ENCODE results near the gene ATP8B1. TPM values are rescaled to one million over a fixed set of nuclear protein-coding genes. Genes with fewer than 3 reads are reported as not detected.
A peak's percentile ranks its signal among the peaks of the same experiment; 100 is the strongest.

Gene ATP8B1
- total and polyA plus RNA-seq, 4 donors, result 3.9 to 22.0 (median 5.7) TPM

DNA sequence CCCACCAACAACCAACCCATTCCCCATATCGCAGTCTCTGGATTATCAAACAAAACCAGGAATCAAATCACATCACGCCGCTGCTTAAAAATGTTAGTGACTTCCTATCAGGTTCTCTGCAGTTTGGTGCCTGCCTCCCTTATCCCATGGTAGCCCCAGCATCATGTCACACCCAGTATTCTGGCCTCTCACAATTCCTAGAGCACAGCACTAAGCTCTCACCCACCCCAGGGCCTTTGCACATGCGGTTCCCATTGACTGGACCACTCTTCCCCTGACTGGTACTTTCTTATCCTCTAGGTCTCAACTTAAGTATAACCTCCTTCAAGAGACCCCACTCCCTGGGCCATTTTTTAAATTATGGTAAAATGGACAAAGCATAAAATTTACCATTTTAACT, 12.8 kb downstream of the ATP8B1 start:
- TF ChIP-seq FOXA2 (IDR thresholded peaks at IDR 0.05), result no peak
- TF ChIP-seq, protein P1, sequence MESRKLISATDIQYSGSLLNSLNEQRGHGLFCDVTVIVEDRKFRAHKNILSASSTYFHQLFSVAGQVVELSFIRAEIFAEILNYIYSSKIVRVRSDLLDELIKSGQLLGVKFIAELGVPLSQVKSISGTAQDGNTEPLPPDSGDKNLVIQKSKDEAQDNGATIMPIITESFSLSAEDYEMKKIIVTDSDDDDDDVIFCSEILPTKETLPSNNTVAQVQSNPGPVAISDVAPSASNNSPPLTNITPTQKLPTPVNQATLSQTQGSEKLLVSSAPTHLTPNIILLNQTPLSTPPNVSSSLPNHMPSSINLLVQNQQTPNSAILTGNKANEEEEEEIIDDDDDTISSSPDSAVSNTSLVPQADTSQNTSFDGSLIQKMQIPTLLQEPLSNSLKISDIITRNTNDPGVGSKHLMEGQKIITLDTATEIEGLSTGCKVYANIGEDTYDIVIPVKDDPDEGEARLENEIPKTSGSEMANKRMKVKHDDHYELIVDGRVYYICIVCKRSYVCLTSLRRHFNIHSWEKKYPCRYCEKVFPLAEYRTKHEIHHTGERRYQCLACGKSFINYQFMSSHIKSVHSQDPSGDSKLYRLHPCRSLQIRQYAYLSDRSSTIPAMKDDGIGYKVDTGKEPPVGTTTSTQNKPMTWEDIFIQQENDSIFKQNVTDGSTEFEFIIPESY (IDR thresholded peaks at IDR 0.05), result no peak
- no peak for TF ChIP-seq SP1 (IDR thresholded peaks at IDR 0.05)
- TF ChIP-seq, protein P2, sequence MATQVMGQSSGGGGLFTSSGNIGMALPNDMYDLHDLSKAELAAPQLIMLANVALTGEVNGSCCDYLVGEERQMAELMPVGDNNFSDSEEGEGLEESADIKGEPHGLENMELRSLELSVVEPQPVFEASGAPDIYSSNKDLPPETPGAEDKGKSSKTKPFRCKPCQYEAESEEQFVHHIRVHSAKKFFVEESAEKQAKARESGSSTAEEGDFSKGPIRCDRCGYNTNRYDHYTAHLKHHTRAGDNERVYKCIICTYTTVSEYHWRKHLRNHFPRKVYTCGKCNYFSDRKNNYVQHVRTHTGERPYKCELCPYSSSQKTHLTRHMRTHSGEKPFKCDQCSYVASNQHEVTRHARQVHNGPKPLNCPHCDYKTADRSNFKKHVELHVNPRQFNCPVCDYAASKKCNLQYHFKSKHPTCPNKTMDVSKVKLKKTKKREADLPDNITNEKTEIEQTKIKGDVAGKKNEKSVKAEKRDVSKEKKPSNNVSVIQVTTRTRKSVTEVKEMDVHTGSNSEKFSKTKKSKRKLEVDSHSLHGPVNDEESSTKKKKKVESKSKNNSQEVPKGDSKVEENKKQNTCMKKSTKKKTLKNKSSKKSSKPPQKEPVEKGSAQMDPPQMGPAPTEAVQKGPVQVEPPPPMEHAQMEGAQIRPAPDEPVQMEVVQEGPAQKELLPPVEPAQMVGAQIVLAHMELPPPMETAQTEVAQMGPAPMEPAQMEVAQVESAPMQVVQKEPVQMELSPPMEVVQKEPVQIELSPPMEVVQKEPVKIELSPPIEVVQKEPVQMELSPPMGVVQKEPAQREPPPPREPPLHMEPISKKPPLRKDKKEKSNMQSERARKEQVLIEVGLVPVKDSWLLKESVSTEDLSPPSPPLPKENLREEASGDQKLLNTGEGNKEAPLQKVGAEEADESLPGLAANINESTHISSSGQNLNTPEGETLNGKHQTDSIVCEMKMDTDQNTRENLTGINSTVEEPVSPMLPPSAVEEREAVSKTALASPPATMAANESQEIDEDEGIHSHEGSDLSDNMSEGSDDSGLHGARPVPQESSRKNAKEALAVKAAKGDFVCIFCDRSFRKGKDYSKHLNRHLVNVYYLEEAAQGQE (IDR thresholded peaks at IDR 0.05), result no peak
- no peak for TF ChIP-seq NR2F2 (IDR thresholded peaks at IDR 0.05)
- TF ChIP-seq, protein P3, sequence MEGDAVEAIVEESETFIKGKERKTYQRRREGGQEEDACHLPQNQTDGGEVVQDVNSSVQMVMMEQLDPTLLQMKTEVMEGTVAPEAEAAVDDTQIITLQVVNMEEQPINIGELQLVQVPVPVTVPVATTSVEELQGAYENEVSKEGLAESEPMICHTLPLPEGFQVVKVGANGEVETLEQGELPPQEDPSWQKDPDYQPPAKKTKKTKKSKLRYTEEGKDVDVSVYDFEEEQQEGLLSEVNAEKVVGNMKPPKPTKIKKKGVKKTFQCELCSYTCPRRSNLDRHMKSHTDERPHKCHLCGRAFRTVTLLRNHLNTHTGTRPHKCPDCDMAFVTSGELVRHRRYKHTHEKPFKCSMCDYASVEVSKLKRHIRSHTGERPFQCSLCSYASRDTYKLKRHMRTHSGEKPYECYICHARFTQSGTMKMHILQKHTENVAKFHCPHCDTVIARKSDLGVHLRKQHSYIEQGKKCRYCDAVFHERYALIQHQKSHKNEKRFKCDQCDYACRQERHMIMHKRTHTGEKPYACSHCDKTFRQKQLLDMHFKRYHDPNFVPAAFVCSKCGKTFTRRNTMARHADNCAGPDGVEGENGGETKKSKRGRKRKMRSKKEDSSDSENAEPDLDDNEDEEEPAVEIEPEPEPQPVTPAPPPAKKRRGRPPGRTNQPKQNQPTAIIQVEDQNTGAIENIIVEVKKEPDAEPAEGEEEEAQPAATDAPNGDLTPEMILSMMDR (IDR thresholded peaks at IDR 0.05; ENCODE audit: low read depth, low read length, missing input control), result no peak
- TF ChIP-seq FOXA1 (IDR thresholded peaks at IDR 0.05), result no peak
- no peak for TF ChIP-seq RAD21 (IDR thresholded peaks at IDR 0.05)
- no peak for TF ChIP-seq TAF1 (conservative IDR thresholded peaks at IDR 0.05)
- H3K9me3 ChIP-seq (ENCODE audit: control insufficient read depth in 4 of 4, low read length in 3 of 4), result no peaks in the 10 kb centered on the region
- WGBS, result 98% methylated on average over 4 of the region's 4 CpGs
- H3K9ac ChIP-seq (ENCODE audit: low read depth in 1 of 2, low read length in 2 of 2), result no peak overlapping the region
- DNase-seq (ENCODE audit: low spot score), result no peak
- no peaks in the 10 kb centered on the region for H3K36me3 ChIP-seq (ENCODE audit: control insufficient read depth in 4 of 4, insufficient read depth in 3 of 4, low read depth in 1 of 4, low read length in 3 of 4)
- H3K27me3 ChIP-seq (ENCODE audit: control insufficient read depth in 4 of 4, insufficient read depth in 4 of 4, low read length in 3 of 4), result no peaks in the 10 kb centered on the region
- peaks cover 10 to 19% (median 14%) of the 10 kb centered on the region in 4 donors for H3K4me1 ChIP-seq (ENCODE audit: control insufficient read depth in 4 of 4, insufficient read depth in 4 of 4, low read length in 3 of 4)
- H3K4me3 ChIP-seq (ENCODE audit: low read depth in 1 of 3, low read length in 3 of 3), result no peak overlapping the region
- H3K27ac ChIP-seq (ENCODE audit: low read depth in 1 of 2, low read length in 2 of 2), result no peak overlapping the region

DNA sequence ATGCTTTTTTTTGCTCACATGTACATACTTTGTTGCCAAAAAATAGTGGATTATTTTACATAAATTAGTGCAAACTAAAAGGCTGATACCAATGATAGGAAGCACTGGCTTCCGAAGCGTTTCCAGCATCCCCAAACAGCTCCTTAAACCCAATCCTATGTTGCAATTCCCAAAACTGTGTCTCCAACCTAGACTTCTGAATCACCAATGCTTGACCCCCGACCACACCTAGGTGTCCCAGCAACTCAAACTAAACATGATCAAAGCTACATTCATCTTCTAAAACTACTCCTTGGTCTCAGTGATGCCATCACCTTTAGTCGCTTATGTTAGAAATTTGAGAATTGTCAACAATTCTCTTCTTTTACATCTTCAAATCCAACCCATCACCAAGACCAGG, 13.4 kb downstream of the ATP8B1 start:
- Histone ChIP-seq H3K27me3 (ENCODE audit: control insufficient read depth in 4 of 4, insufficient read depth in 4 of 4, low read length in 3 of 4) (no peaks in the 10 kb centered on the region), H3K4me3 (ENCODE audit: low read depth in 1 of 3, low read length in 3 of 3) (no peak overlapping the region), H3K36me3 (ENCODE audit: control insufficient read depth in 4 of 4, insufficient read depth in 3 of 4, low read depth in 1 of 4, low read length in 3 of 4) (no peaks in the 10 kb centered on the region), H3K9ac (ENCODE audit: low read depth in 1 of 2, low read length in 2 of 2) (no peak overlapping the region), H3K9me3 (ENCODE audit: control insufficient read depth in 4 of 4, low read length in 3 of 4) (no peaks in the 10 kb centered on the region), H3K27ac (ENCODE audit: low read depth in 1 of 2, low read length in 2 of 2) (peak overlapping the region; percentile 88 to 92), H3K4me1 (ENCODE audit: control insufficient read depth in 4 of 4, insufficient read depth in 4 of 4, low read length in 3 of 4) (peaks cover 10 to 19% (median 14%) of the 10 kb centered on the region in 4 donors)
- TF ChIP-seq SP1 (IDR thresholded peaks at IDR 0.05), result no peak
- DNase-seq (ENCODE audit: low spot score), result no peak
- WGBS, result 91% methylated on average over 4 of the region's 4 CpGs

DNA sequence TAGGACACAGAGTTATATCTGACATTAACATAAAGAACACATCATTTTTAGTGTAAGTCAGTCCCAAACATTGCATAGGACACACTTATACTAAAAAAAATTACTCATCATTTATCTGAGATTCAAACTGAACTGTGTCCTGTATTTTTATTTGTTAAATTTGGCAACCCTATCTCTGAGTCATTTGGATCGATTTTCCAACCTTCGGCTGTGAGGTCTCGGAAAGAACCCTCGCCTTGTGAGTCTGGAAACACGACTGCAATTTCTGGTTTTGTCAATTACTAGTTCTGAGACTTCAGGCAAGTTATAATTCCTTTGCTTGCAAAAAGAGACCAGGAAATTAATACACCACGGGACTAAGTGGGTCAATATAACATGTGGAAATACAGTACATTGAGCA, 14.0 kb downstream of the ATP8B1 start:
- TF ChIP-seq, protein P1 (IDR thresholded peaks at IDR 0.05), result peak; percentile 39
- TF ChIP-seq RAD21 (IDR thresholded peaks at IDR 0.05) (peak; percentile 31 to 52), YY1 (IDR thresholded peaks at IDR 0.05) (no peak), NR2F2 (IDR thresholded peaks at IDR 0.05) (peak; percentile 8), RXRA (IDR thresholded peaks at IDR 0.05) (peak; percentile 59 to 70), JUND (IDR thresholded peaks at IDR 0.05) (peak; percentile 94 to 99), SP1 (IDR thresholded peaks at IDR 0.05) (peak; percentile 64), FOXA1 (IDR thresholded peaks at IDR 0.05) (no peak), HNF4A (conservative IDR thresholded peaks at IDR 0.05) (peak; percentile 77 to 78), FOXA2 (IDR thresholded peaks at IDR 0.05) (no peak), GABPA (IDR thresholded peaks at IDR 0.05 in 1 of 2, conservative IDR thresholded peaks at IDR 0.05 in 1 of 2) (no peak)
- TF ChIP-seq, protein P4, sequence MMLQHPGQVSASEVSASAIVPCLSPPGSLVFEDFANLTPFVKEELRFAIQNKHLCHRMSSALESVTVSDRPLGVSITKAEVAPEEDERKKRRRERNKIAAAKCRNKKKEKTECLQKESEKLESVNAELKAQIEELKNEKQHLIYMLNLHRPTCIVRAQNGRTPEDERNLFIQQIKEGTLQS (IDR thresholded peaks at IDR 0.05), result peak; percentile 91
- TF ChIP-seq, protein P5, sequence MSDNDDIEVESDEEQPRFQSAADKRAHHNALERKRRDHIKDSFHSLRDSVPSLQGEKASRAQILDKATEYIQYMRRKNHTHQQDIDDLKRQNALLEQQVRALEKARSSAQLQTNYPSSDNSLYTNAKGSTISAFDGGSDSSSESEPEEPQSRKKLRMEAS (IDR thresholded peaks at IDR 0.05), result no peak
- H3K4me3 ChIP-seq (ENCODE audit: low read depth in 1 of 3, low read length in 3 of 3), result peak overlapping the region in 1 of 3 donors; percentile 14
- H3K4me1 ChIP-seq (ENCODE audit: control insufficient read depth in 4 of 4, insufficient read depth in 4 of 4, low read length in 3 of 4), result peaks cover 10 to 19% (median 14%) of the 10 kb centered on the region in 4 donors
- 15% methylated on average over 6 of the region's 6 CpGs for WGBS
- no peaks in the 10 kb centered on the region for H3K36me3 ChIP-seq (ENCODE audit: control insufficient read depth in 4 of 4, insufficient read depth in 3 of 4, low read depth in 1 of 4, low read length in 3 of 4)
- H3K27me3 ChIP-seq (ENCODE audit: control insufficient read depth in 4 of 4, insufficient read depth in 4 of 4, low read length in 3 of 4), result no peaks in the 10 kb centered on the region
- DNase-seq (ENCODE audit: low spot score), result no peak
- peak overlapping the region; percentile 8 to 55 for H3K9ac ChIP-seq (ENCODE audit: low read depth in 1 of 2, low read length in 2 of 2)
- peak overlapping the region; percentile 88 to 92 for H3K27ac ChIP-seq (ENCODE audit: low read depth in 1 of 2, low read length in 2 of 2)
- H3K9me3 ChIP-seq (ENCODE audit: control insufficient read depth in 4 of 4, low read length in 3 of 4), result no peaks in the 10 kb centered on the region

Data from liver (tissue), 9 donors.